BLaER1 treated with 17β-estradiol and CSF1 and Interleukin-3, amounts not matched to agents 10 nM and 100 nM (cell line): ENCODE data around the gene ERGIC3.

Source experiments
- H3K27ac ChIP-seq, 11 experiments: shearing (Covaris generic); formaldehyde crosslinking; 2 replicates each; pipeline ENCODE4 v1.8.1; 2022
- H3K27me3 ChIP-seq, 11 experiments: shearing (Covaris generic); formaldehyde crosslinking; 2 replicates each; pipeline ENCODE4 v1.8.1; 2022
- H3K36me3 ChIP-seq, 11 experiments: shearing (Covaris generic); formaldehyde crosslinking; 2 replicates each; pipeline ENCODE4 v1.8.1; 2022
- H3K4me1 ChIP-seq, 10 experiments: shearing (Covaris generic); formaldehyde crosslinking; 2 replicates each; pipeline ENCODE4 v1.8.1; 2022
- H3K4me2 ChIP-seq, 11 experiments: shearing (Covaris generic); formaldehyde crosslinking; 2 replicates each; pipeline ENCODE4 v1.8.1; 2022
- H3K4me3 ChIP-seq, 10 experiments: shearing (Covaris generic); formaldehyde crosslinking; 2 replicates each; pipeline ENCODE4 v1.8.1; 2022
- H3K9ac ChIP-seq, 11 experiments: shearing (Covaris generic); formaldehyde crosslinking; 2 replicates each; pipeline ENCODE4 v1.8.1; 2022
- H3K9me3 ChIP-seq, 11 experiments: shearing (Covaris generic); formaldehyde crosslinking; replicated peaks in 1 of 11; 2 replicates each; pipeline ENCODE4 v1.8.1; 2022
- H4K20me1 ChIP-seq, 11 experiments: shearing (Covaris generic); formaldehyde crosslinking; 2 replicates each; pipeline ENCODE4 v1.8.1; 2022
- Cebpa-rat ChIP-seq, 11 experiments: shearing (Covaris generic); IDR thresholded peaks; 2 replicates each; pipeline ENCODE4 v1.8.1; 2022

The ERGIC3 gene

GRCh38 chr20:35592339-35592974, 50.6 kb downstream of the ERGIC3 start:
- H3K4me1 ChIP-seq: peaks cover 0 to 13% (median 8%) of the 10 kb centered on the region in 10 experiments; a peak in 10 of 20 replicates
- no peak for TF ChIP-seq Cebpa-rat (IDR thresholded peaks at IDR 0.05)
- no peaks in the 10 kb centered on the region for H3K9me3 ChIP-seq
- peak overlapping the region in 6 of 11 experiments; percentile 6 to 47 (median 20); a peak in 10 of 22 replicates for H3K4me2 ChIP-seq
- no peak overlapping the region for H3K9ac ChIP-seq
- no peaks in the 10 kb centered on the region for H4K20me1 ChIP-seq
- no peaks in the 10 kb centered on the region for H3K27me3 ChIP-seq
- H3K27ac ChIP-seq: no peak overlapping the region
- H3K4me3 ChIP-seq: no peak overlapping the region
- no peaks in the 10 kb centered on the region for H3K36me3 ChIP-seq

GRCh38 chr20:35595456-35595855, 53.6 kb downstream of the ERGIC3 start:
- Histone ChIP-seq H3K27me3 (peaks cover 6 to 14% (median 11%) of the 10 kb centered on the region in 11 experiments; a peak in 20 of 22 replicates), H3K4me2 (no peak overlapping the region), H3K9ac (no peak overlapping the region), H3K9me3 (no peaks in the 10 kb centered on the region), H3K27ac (no peak overlapping the region), H3K4me3 (no peak overlapping the region), H3K4me1 (peaks cover 0 to 13% (median 8%) of the 10 kb centered on the region in 10 experiments; a peak in 10 of 20 replicates), H3K36me3 (no peaks in the 10 kb centered on the region), H4K20me1 (0 out of 22 replicates have a peak, but pooled peaks cover 0 to 6% (median 0%) of the 10 kb centered on the region in 11 experiments)
- no peak for TF ChIP-seq Cebpa-rat (IDR thresholded peaks at IDR 0.05)

GRCh38 chr20:35595901-35596300, 54.0 kb downstream of the ERGIC3 start:
- Histone ChIP-seq H3K36me3 (no peaks in the 10 kb centered on the region), H3K9ac (no peak overlapping the region), H4K20me1 (peaks cover 0 to 10% (median 0%) of the 10 kb centered on the region in 11 experiments; a peak in 2 of 22 replicates), H3K4me1 (peaks cover under 1 to 14% (median 9%) of the 10 kb centered on the region in 10 experiments; a peak in 18 of 20 replicates), H3K27me3 (peaks cover 11 to 19% (median 15%) of the 10 kb centered on the region in 11 experiments), H3K4me2 (no peak overlapping the region), H3K9me3 (no peaks in the 10 kb centered on the region), H3K4me3 (no peak overlapping the region), H3K27ac (no peak overlapping the region)
- no peak for TF ChIP-seq Cebpa-rat (IDR thresholded peaks at IDR 0.05)

DNA sequence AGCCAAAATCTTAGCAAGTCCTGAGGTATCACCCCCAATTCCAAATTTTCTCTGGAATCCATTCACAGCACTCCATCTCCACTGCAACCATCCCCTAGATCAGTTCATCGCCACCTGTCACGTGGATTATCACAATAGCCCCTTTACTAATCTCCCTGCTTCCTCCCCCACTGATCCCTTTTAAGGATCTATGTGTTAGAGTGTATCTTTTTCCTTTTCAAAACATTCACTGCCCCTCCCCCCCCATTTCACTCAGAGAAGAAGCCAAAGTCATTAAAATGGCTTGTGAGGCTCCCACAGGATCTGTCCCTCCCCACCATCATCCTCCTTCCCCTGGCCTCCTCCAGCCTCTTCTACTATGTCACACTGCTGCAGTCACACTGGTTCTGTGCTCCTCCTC, 55.3 kb downstream of the ERGIC3 start:
- H4K20me1 ChIP-seq: peaks cover 0 to 16% (median 0%) of the 10 kb centered on the region in 11 experiments; a peak in 4 of 22 replicates
- no peaks in the 10 kb centered on the region for H3K36me3 ChIP-seq
- TF ChIP-seq Cebpa-rat (IDR thresholded peaks at IDR 0.05): no peak
- peaks cover 5 to 20% (median 16%) of the 10 kb centered on the region in 10 experiments; a peak in 18 of 20 replicates for H3K4me1 ChIP-seq
- no peak overlapping the region for H3K4me2 ChIP-seq
- H3K9ac ChIP-seq: no peak overlapping the region
- no peak overlapping the region for H3K27ac ChIP-seq
- H3K27me3 ChIP-seq: peaks cover 24 to 31% (median 28%) of the 10 kb centered on the region in 11 experiments
- H3K9me3 ChIP-seq: no peaks in the 10 kb centered on the region
- no peak overlapping the region for H3K4me3 ChIP-seq

DNA sequence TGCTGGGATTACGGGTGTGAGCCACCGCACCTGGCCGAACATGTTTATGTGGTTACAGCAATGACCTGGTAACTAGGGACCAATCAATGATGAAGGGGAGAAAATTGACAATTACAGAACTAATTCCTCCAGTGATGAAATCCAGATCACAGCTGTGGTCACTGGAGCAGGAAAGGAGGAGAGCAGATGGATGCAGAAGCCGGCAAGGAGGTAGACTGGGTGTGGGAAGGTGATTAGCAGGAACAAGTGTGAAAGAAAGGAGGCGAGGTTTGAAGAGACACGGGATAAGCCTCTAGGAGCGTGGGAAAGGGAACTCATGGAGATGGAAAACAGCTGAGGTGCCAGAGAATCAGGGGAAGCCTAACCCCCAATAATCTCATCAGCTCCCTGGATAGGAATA, 56.6 kb downstream of the ERGIC3 start:
- H3K36me3 ChIP-seq: no peaks in the 10 kb centered on the region
- H3K9me3 ChIP-seq: no peaks in the 10 kb centered on the region
- H4K20me1 ChIP-seq: peaks cover 0 to 16% (median 0%) of the 10 kb centered on the region in 11 experiments; a peak in 4 of 22 replicates
- H3K4me2 ChIP-seq: no peak overlapping the region
- no peak for TF ChIP-seq Cebpa-rat (IDR thresholded peaks at IDR 0.05)
- no peak overlapping the region for H3K4me3 ChIP-seq
- H3K27me3 ChIP-seq: peaks cover 27 to 44% (median 39%) of the 10 kb centered on the region in 11 experiments
- H3K4me1 ChIP-seq: peaks cover 5 to 13% (median 12%) of the 10 kb centered on the region in 10 experiments; a peak in 18 of 20 replicates
- no peak overlapping the region for H3K27ac ChIP-seq
- no peak overlapping the region for H3K9ac ChIP-seq

DNA sequence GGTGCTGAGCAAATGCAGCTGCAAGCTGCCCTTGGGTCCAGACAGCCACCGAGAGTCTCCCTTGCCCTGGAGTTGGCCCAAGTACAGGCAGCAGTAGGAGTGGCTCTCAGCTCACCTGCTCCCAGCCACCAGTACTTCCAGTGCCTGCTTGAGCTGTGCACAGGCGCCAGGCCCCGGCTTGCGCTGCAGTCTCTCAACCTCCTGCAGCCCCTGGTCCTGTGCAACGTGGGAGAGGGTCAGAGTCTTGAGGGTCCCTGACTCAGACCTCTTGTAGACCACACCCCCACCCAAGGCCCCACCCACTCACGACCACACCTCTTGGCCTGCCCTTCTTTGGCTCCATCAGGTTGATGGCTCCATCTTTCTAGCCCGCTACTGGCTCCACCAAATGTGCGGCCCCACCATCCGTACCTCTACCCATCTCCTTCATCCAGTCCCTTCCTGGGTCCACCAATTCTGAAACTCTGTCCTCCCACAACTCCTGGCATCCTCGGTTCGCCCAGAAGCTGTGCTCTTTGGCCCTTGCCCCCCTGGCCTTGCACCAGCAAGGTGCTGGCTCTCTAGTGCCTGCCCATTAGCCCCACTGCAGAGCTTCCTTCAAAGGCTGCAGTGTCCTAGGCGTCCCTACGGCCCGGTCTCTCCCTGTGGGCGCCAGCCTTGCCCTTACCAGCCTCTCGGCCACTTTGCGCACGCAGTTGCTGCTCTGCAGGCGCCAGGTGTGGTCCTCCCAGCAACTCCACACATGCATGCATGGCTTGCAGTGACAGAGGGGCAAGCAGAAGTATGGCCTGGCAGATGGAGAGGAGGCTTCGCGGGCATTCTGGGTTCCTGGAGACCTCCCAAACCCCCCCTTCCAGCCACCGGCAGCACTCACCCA, 57.3 kb downstream of the ERGIC3 start:
- Histone ChIP-seq H3K9ac (no peak overlapping the region), H3K27ac (no peak overlapping the region)
- TF ChIP-seq Cebpa-rat (IDR thresholded peaks at IDR 0.05): no peak

GRCh38 chr20:35599776-35600120, 57.9 kb downstream of the ERGIC3 start:
- Histone ChIP-seq H3K9me3 (no peaks in the 10 kb centered on the region), H3K4me1 (peaks cover 5 to 13% (median 12%) of the 10 kb centered on the region in 10 experiments; a peak in 18 of 20 replicates), H3K27me3 (peaks cover 27 to 45% (median 39%) of the 10 kb centered on the region in 11 experiments), H3K27ac (no peak overlapping the region), H3K36me3 (no peaks in the 10 kb centered on the region), H4K20me1 (peaks cover 0 to 16% (median 0%) of the 10 kb centered on the region in 11 experiments; a peak in 4 of 22 replicates), H3K4me2 (no peak overlapping the region), H3K9ac (no peak overlapping the region), H3K4me3 (no peak overlapping the region)
- no peak for TF ChIP-seq Cebpa-rat (IDR thresholded peaks at IDR 0.05)

More for the DNA sequence above, 57.3 kb downstream of the ERGIC3 start:
- Histone ChIP-seq H4K20me1 (peaks cover 0 to 16% (median 0%) of the 10 kb centered on the region in 11 experiments; a peak in 4 of 22 replicates), H3K27me3 (peaks cover 27 to 45% (median 39%) of the 10 kb centered on the region in 11 experiments), H3K36me3 (no peaks in the 10 kb centered on the region), H3K4me1 (peaks cover 5 to 13% (median 12%) of the 10 kb centered on the region in 10 experiments; a peak in 18 of 20 replicates), H3K4me3 (no peak overlapping the region), H3K4me2 (no peak overlapping the region), H3K9me3 (no peaks in the 10 kb centered on the region)

DNA sequence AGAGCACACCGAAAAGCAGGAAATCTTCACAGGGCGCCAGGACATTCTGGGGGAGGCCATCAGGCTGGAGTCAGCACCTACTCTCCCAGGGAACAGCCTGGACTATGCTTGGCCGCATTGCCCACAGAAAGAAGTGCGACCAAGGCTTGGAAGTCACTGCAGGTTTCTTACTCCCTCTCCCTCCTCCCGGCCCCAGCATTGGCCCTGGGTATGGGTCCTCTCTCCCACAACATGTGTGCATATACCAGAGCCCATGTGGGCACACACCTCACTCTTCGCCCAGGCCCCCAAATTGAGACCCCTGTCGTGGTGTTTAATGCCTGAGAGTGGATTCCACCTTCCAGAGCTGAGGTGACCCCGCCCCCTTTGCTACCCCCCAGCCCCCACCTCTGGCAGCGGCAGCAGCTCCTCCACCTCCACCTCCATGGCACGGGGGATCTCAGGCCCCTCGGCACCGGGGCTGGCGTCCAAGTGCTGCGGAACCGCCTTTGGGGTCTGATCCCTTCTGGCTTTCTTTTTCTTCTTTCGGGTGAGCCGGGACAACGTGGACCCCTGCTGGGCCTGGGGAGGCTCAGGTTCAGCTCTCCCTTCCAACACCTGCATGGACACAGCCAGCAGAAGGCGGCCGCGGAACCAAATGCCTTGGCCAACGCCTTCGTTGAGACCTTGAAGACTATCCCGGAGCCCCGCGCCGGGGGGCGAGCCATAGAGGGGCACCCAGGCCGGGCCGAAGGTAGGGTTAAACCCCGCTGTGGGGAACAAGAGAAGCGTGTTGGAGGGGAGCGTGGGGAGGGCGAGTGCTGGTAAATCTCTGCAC, 58.5 kb downstream of the ERGIC3 start:
- Histone ChIP-seq H3K4me1 (peaks cover 5 to 13% (median 12%) of the 10 kb centered on the region in 10 experiments; a peak in 18 of 20 replicates), H3K27me3 (peaks cover 27 to 45% (median 39%) of the 10 kb centered on the region in 11 experiments), H3K4me3 (peak overlapping the region in 2 of 10 experiments; percentile 51 to 62; a peak in 4 of 20 replicates), H3K27ac (no peak overlapping the region), H3K4me2 (peak overlapping the region in 8 of 11 experiments; percentile 81 to 91 (median 86); a peak in 12 of 22 replicates), H3K9ac (no peak overlapping the region), H3K9me3 (no peaks in the 10 kb centered on the region), H4K20me1 (peaks cover 0 to 16% (median 0%) of the 10 kb centered on the region in 11 experiments; a peak in 4 of 22 replicates), H3K36me3 (no peaks in the 10 kb centered on the region)
- no peak for TF ChIP-seq Cebpa-rat (IDR thresholded peaks at IDR 0.05)
